Pons (tissue), 1 donor: ENCODE results near the gene CREBRF.
"Not testable (repeated sequence)": the region's sequence is repeated elsewhere in the genome, so short reads cannot be mapped to it uniquely, and the experiment has no call there.

ENCODE experiments used
- DNase-seq: peaks from one replicate; pipeline ENCODE4 v3.0.0-alpha.2; 2016; ENCODE audit warnings: low spot score

CREBRF gene

DNA sequence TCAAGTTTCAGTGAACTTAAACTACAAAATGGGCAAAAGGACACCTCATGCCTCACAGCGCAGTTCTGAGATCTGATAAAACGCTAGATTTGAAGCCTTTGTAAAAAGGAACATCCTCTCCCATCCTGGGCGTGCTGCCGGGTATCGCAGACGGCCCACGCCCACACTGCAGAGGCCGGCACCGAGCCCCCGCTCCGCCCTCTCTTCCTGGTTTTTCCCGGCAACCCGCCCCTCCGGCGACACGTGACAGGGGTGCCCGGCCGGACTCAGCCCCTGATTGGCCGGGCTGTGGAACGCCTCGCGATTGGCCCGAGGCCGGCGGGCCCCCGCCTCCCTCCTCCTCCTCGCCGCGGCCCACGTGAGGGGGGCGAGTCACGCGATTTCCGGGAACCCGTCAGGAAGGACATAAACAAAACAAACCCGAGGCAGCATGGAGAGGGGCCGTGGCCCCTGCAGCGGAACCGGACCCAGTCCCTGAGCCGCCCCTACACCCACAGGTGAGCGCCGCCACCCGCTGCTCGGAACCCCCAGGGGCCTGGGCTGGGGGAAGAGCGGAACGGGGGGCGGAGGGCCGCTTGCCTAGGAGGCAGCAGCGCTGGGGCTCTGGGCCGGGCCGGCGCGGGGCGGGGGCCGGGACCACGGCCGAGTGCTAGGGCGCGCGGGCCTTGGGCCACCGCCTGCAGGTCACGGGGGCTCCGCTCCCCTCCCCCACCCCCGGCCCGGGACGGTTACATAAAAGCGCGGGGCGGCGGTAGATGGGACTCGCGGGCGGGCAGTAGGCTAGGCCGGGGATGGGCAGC, at the start of gene CREBRF:
TSS of gene CREBRF (plus strand) at position 370 of the 800 bp plus-strand sequence. CDS start 24,424 bp downstream, outside the sequence.
- peak; percentile 94 for DNase-seq

GRCh38 chr5:173010021-173010420, 46.1 kb upstream of the CREBRF start:
- DNase-seq = no peak

DNA sequence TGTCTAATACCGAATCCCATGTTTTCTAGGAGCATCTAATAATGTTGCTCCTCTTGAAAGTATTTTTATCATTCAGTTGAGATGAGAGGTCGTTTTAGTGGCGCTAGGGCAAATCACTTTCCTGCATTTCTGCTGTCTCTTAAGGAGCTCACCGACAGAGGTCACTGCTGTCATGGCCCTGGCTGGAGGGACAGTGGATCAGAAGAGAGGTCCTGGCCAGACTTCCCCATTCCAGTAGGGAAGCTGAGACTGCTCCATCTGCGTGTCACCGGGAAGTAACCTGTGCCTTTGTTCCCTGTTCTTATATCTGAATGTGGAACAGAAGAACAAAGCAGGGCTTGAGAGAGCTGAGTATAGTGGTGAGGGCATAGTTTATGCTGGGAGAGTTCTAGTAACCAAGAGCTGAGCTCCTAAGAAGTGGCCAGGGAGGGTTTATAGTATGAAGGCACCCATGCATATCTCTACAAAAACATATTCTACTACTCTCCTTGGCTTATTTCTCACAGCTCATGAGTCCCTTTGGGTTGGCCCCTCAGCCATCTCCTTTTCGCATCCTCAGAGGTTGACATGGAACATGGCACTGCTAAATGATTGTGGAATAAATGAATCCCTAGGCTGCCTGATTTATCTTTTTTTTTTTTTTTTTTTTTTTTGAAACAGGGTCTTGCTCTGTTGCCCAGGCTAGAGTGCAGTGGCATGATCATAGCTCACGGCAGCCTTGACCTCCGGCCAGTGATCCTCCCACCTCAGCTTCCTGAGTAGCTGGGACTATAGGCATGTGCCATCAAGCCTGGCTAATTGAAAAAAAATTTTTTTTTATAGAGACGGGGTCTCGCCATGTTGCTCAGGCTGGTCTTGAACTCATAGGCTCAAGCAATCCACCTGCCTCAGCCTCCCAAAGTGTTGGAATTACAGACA, 45.3 kb upstream of the CREBRF start:
- DNase-seq = peak; percentile 84

GRCh38 chr5:173011566-173011965, 44.6 kb upstream of the CREBRF start:
- no peak for DNase-seq

DNA sequence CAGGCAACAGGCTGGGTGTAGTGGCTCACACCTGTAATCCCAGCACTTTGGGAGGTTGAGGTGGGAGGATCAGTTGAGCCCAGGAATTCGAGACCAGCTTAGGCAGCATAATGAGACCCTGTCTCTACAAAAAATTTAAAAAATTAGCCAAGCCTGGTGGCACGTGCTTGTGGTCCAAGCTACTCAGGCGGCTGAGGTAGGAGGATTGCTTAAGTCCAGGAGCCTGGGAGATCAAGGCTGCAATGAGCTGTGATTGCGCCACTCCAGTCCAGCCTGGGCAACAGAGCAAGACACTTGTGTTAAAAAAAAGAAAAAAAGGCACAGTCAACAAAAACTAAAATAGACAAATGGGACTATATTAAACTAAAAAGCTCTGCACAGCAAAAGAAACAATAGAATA, 43.3 kb upstream of the CREBRF start:
- no peak for DNase-seq

- no peak for DNase-seq
These were observed 41.5 kb upstream of the CREBRF start for GRCh38 chr5:173014671-173015070.

DNA sequence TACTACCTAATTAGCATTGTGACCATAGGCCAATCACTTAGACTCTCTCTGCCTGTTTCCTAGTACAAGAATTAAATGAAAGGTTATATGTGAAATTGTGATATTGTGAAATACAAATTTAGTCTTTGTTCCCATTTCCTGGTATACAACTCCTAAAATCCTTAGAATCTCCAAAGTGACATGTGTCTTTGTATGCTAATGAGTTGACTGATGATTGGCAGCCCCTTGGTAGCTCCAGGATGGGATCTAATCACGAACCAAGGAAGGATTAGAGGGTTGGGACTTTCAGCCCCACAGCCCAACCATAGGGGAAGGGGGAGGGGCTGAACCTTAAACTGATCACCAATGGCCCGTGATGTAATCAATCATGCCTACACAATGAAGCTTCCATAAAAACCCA, 41.0 kb upstream of the CREBRF start:
- no peak for DNase-seq

- DNase-seq = no peak
These were observed 40.3 kb upstream of the CREBRF start for GRCh38 chr5:173015598-173016455.

- DNase-seq = peak; percentile 79
These were observed 39.5 kb upstream of the CREBRF start for GRCh38 chr5:173016598-173017046.

GRCh38 chr5:173017087-173017486, 39.1 kb upstream of the CREBRF start:
- not testable (repeated sequence) for DNase-seq

DNA sequence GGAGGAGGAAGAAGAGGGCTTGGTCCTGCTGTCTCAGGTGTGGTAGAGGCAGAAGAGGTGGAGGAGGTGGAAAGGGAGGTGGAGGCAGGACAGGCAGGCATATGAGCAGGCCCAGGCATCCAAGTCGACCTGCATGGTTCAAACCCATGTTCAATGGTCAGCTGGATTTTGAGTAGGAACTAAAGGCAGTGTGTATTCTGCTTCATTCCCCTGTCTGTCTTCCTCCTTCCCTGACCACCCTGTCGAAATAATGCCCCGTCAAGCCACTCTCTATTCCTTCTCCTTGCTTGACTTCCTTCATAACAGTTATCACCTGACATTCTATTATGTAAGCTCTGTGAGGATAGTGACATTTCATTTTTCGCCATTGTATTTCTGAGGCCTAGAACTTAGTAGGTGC, 37.8 kb upstream of the CREBRF start:
- no peak for DNase-seq

DNA sequence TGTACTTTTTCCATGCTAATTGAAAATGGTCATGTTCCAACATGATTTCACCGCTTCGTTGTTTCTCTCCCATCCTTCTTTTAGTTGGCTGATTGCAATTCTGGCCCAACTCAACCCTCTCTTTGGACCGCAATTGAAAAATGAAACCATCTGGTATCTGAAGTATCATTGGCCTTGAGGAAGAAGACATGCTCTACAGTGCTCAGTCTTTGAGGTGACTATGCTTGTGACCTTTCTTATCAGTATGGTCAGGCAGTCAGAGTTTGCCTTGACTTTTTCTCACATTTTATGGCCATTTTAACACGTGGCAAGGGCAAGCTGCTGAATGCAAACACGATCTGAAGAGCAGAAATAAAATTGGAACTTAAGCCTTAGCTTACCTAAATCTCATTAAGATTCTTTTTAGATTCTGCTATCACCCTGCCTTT, 36.0 kb upstream of the CREBRF start:
- DNase-seq = no peak

DNA sequence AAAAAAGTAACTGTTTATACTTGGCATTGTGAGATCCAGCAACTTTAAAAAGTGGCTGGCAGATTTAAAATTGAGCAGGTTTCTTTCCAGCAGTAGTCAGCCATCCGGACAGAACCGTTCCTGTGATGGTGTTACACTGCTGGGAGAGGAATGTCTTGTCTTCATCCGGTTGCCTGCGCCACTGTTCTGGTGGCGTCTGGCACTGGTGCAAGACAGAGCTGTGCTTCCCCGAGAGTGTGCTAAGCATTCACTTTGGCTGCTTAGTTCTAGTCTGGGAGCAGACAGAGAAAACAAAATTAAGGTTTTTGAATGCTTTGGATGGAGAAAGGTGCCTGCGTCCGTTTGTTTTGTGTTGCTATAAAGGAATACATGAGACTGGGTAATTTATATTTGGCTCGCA, 35.5 kb upstream of the CREBRF start:
- DNase-seq = peak; percentile 68

GRCh38 chr5:173025651-173026050, 30.5 kb upstream of the CREBRF start:
- no peak for DNase-seq

GRCh38 chr5:173027905-173028304, 28.2 kb upstream of the CREBRF start:
- DNase-seq = no peak

DNA sequence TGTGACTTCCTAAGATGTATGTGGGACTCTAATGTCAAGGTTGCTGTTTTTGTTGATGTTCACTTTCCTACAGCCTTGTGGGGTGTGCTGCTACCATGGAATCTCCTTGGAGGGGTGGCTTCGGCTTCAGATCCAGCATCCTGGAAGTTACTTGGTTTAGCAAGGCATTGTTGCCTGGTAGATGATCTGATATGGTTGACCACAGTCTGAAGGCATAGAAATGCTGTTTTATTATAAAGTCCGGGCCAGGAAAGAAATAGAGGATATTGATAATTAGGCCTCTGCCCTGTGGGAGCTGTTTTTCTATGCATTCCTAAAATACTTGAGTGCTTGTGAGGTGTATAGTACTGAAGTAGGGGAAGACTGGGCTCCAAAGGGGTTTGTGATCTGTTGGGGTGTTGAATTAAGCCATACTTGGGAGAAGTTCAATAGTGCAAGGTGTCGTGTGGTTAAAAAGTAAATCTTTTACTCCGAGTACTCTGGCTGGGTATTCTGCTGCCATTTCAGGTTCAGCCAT, 27.3 kb upstream of the CREBRF start:
- no peak for DNase-seq

- DNase-seq = no peak
These were observed 26.6 kb upstream of the CREBRF start for GRCh38 chr5:173029499-173029921.

DNA sequence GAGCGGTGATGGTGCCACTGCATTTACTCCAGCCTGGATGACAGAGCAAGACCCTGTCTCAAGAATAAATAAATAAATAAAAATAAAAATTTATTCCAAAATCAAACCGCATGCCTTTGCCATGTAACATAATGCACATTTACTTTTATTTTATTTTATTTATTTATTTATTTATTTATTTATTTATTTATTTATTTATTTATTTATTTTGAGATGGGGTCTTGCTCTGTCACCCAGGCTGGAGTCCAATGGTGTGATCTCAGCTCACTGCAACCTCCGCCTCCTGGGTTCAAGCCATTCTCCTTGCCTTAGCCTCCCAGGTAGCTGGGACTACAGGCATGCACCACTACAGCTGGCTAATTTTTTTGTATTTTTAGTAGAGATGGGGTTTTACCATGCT, 24.1 kb upstream of the CREBRF start:
- not testable (repeated sequence) for DNase-seq

DNA sequence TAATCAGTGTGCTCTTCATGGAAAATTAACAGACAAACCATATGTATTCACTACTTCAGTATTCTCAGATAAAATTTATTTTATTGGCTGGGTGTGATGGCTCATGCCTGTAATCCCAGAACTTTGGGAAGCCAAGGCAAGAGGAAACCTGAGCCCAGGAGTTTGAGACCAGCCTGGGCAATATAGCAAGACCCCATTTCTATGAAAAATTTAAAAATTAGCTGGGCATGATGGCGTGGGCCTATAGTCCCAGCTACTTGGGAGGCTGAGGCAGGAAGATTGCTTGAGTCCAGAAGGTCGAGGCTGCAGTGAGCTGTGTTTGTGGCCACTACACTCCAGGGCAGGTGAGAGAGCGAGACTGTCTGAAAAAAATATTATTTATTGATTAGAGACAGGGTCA, 23.4 kb upstream of the CREBRF start:
- DNase-seq = no peak

- no peak for DNase-seq
These were observed 22.2 kb upstream of the CREBRF start for GRCh38 chr5:173033923-173034322.

- DNase-seq = no peak
These were observed 20.0 kb upstream of the CREBRF start for GRCh38 chr5:173035904-173036707.
